Activated CD8-positive, alpha-beta T cell treated with anti-CD3 and anti-CD28 coated beads for 36 hours (primary cell): ENCODE data around the gene YARS1. TPM values are rescaled to one million over a fixed set of nuclear protein-coding genes. Genes with fewer than 3 reads are reported as not detected.

Experiments
- ATAC-seq: fragments of 200-7000 bp; cut with Tn5 transposase; one replicate; pipeline ENCODE4 v1.10.0; 2021; ENCODE audit warnings: mild to moderate bottlenecking, moderate library complexity
- CTCF ChIA-PET: fragments of 350-600 bp; sonication (Branson Sonifier 250); formaldehyde crosslinking; loops from one replicate; lab custom pipeline; 2021; ENCODE audit warnings: antibody characterized with exemption; lab: Charles Lee
- POLR2A ChIA-PET: fragments of 350-600 bp; sonication (Branson Sonifier 250); formaldehyde crosslinking; loops from one replicate; lab custom pipeline; 2021; ENCODE audit warnings: antibody characterized with exemption; lab: Charles Lee
- DNase-seq: peaks from one replicate; pipeline ENCODE4 v3.0.0-alpha.2; 2020
- H3K27ac Mint-ChIP-seq: one replicate; pipeline ENCODE4 v1.8.0; 2021; ENCODE audit warnings: mild to moderate bottlenecking, mixed read lengths
- H3K27me3 Mint-ChIP-seq: one replicate; pipeline ENCODE4 v1.8.0; 2021; ENCODE audit warnings: mixed read lengths
- H3K36me3 Mint-ChIP-seq: one replicate; pipeline ENCODE4 v1.8.0; 2021; ENCODE audit warnings: low read depth, mixed read lengths
- H3K4me1 Mint-ChIP-seq: one replicate; pipeline ENCODE4 v1.8.0; 2021; ENCODE audit warnings: low read depth, mixed read lengths
- H3K4me3 Mint-ChIP-seq: one replicate; pipeline ENCODE4 v1.8.0; 2021; ENCODE audit warnings: mild to moderate bottlenecking, moderate library complexity, mixed read lengths
- H3K9me3 Mint-ChIP-seq: one replicate; pipeline ENCODE4 v1.8.0; 2021; ENCODE audit warnings: mixed read lengths
- intact Hi-C: fragments of 100-400 bp; cut with micrococcal nuclease; formaldehyde crosslinking; loops from one replicate; pipeline ENCODE4 v1.10.0; 2022
- total RNA-seq, 2 experiments: library from RNA; stranded (reverse); gene quantifications; one replicate each; pipeline ENCODE4 v1.2.3, GENCODE V29; 2021
- TF ChIP-seq, protein P1 (sequence below): fragments of 200-600 bp; IDR thresholded peaks from one replicate; pipeline ENCODE4 v1.8.0; 2022; ENCODE audit warnings: antibody characterized with exemption, mild to moderate bottlenecking

YARS1 gene
- total RNA-seq, 2 experiments from 2014 or later, result 231 to 238 TPM

- H3K4me1 Mint-ChIP-seq, result no peaks in the 10 kb centered on the region
- ChIA-PET CTCF (interaction anchor here (1.0 to 1.2 kb wide), 2 partner anchors 30 to 43 kb away, joined by 4 to 6 read pairs; no protein-coding TSS in a partner anchor), POLR2A (no interaction called here)
- intact Hi-C loops, result no loop called here
- no peak overlapping the region for H3K27ac Mint-ChIP-seq
- H3K36me3 Mint-ChIP-seq, result no peaks in the 10 kb centered on the region
- H3K27me3 Mint-ChIP-seq, result peaks cover 19% of the 10 kb centered on the region
- peak overlapping the region; percentile 53 for H3K4me3 Mint-ChIP-seq
- H3K9me3 Mint-ChIP-seq, result no peaks in the 10 kb centered on the region
- TF ChIP-seq, protein P1, sequence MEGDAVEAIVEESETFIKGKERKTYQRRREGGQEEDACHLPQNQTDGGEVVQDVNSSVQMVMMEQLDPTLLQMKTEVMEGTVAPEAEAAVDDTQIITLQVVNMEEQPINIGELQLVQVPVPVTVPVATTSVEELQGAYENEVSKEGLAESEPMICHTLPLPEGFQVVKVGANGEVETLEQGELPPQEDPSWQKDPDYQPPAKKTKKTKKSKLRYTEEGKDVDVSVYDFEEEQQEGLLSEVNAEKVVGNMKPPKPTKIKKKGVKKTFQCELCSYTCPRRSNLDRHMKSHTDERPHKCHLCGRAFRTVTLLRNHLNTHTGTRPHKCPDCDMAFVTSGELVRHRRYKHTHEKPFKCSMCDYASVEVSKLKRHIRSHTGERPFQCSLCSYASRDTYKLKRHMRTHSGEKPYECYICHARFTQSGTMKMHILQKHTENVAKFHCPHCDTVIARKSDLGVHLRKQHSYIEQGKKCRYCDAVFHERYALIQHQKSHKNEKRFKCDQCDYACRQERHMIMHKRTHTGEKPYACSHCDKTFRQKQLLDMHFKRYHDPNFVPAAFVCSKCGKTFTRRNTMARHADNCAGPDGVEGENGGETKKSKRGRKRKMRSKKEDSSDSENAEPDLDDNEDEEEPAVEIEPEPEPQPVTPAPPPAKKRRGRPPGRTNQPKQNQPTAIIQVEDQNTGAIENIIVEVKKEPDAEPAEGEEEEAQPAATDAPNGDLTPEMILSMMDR, result no peak
- DNase-seq (no peak), ATAC-seq (peak; percentile 39)
Observed at GRCh38 chr1:32741413-32742198, 75.6 kb downstream of the YARS1 start.

GRCh38 chr1:32741059-32741412 is 76.1 kb downstream of the YARS1 start:
- Mint-ChIP-seq H3K27me3 (peaks cover 19% of the 10 kb centered on the region), H3K4me1 (no peaks in the 10 kb centered on the region), H3K9me3 (no peaks in the 10 kb centered on the region), H3K27ac (no peak overlapping the region), H3K4me3 (peak overlapping the region; percentile 53), H3K36me3 (no peaks in the 10 kb centered on the region)
- POLR2A ChIA-PET, result no interaction called here
- intact Hi-C loops, result no loop called here
- CTCF ChIA-PET, result no interaction called here
- DNase-seq, result no peak
- ATAC-seq, result no peak
- TF ChIP-seq, protein P1, result no peak

DNA sequence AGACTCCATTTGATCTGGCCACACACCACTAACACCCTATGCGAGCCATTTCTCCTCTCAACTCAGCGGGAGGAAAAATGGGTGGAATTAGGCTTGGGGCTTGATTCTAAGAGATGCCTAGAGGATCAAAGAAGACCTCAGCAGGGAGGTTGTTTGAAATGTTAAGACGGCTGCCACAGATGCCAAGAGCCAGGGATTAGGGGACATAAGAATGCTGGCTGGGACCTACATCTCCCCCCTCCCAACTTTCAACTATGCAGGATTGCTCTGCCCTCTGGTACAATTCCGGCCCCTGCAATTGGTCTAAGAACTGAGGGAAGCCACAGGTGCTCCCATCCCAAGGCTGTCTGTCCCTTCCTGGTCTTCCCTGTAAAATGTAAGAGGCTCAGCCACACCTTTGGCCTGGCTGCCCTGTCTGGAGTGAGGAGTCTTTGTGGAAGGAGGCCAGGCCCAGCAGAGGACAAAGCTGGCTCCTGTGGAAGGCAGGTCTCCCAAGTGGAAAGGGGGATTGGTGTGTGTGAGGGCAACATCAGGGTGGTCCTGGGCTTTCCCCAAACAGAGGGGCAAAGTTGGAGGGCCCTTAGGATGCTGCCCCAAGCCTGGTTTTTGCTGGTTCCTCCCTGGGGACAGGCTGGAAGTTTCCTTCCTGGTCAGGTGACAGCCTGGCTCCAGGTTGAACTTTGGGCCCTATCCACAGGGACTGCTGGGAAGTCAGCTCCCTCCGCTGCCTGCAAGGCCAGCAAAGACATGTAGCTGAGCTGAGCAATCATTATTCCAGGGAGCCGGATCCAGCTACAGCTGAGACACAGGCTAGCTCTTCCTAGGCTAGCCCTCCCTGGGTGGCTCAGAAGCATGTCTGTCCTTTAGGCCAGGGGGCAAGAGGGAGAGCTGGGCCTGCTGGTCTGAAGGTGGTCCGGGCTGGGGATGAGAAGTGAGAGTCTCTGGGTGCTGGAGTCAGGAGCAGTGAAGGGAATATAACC is 80.1 kb downstream of the YARS1 start:
- intact Hi-C loops, result no loop called here
- H3K4me1 Mint-ChIP-seq, result no peaks in the 10 kb centered on the region
- POLR2A ChIA-PET, result no interaction called here
- no peak for DNase-seq
- CTCF ChIA-PET, result interaction anchor here (1.3 to 2.6 kb wide), 2 partner anchors 25 to 36 kb away, joined by 4 to 13 read pairs; no protein-coding TSS in a partner anchor
- H3K4me3 Mint-ChIP-seq, result no peak overlapping the region
- H3K9me3 Mint-ChIP-seq, result no peaks in the 10 kb centered on the region
- H3K27ac Mint-ChIP-seq, result no peak overlapping the region
- TF ChIP-seq, protein P1, result no peak
- no peak for ATAC-seq
- no peaks in the 10 kb centered on the region for H3K36me3 Mint-ChIP-seq
- H3K27me3 Mint-ChIP-seq, result peaks cover 7% of the 10 kb centered on the region

GRCh38 chr1:32733582-32734321 is 83.4 kb downstream of the YARS1 start:
- Mint-ChIP-seq H3K36me3 (no peaks in the 10 kb centered on the region), H3K9me3 (no peaks in the 10 kb centered on the region), H3K4me3 (no peak overlapping the region), H3K27me3 (peaks cover 1% of the 10 kb centered on the region), H3K4me1 (peaks cover 6% of the 10 kb centered on the region), H3K27ac (no peak overlapping the region)
- no peak for ATAC-seq
- intact Hi-C loops, result no loop called here
- POLR2A ChIA-PET, result no interaction called here
- peak; percentile 23 for DNase-seq
- TF ChIP-seq, protein P1, result no peak
- CTCF ChIA-PET, result interaction anchor here (1.8 kb wide), 1 partner anchor 21 kb away, joined by 7 read pairs; no protein-coding TSS in a partner anchor
